Measurements from ENCODE around the gene TOM1L2.
"Not testable (repeated sequence)": the region's sequence is repeated elsewhere in the genome, so short reads cannot be mapped to it uniquely, and the experiment has no call there.

The TOM1L2 gene

GRCh38 chr17:17970699-17971430, 1.3 kb downstream of the TOM1L2 start:
- no peak for DNase-seq (ENCODE audit: low read depth)

- no peak for DNase-seq (ENCODE audit: low read depth)
Measured at GRCh38 chr17:17966399-17966798, 5.8 kb downstream of the TOM1L2 start.

GRCh38 chr17:17965152-17965721, 7.0 kb downstream of the TOM1L2 start:
- no peak for DNase-seq (ENCODE audit: low read depth)

GRCh38 chr17:17964710-17965109, 7.5 kb downstream of the TOM1L2 start:
- DNase-seq (ENCODE audit: low read depth), result no peak

- no peak for DNase-seq (ENCODE audit: low read depth)
Measured at GRCh38 chr17:17963694-17964436, 8.3 kb downstream of the TOM1L2 start.

GRCh38 chr17:17963066-17963465, 9.1 kb downstream of the TOM1L2 start:
- no peak for DNase-seq (ENCODE audit: low read depth)

GRCh38 chr17:17960500-17961030, 11.6 kb downstream of the TOM1L2 start:
- DNase-seq (ENCODE audit: low read depth), result no peak

GRCh38 chr17:17959520-17960361, 12.5 kb downstream of the TOM1L2 start:
- no peak for DNase-seq (ENCODE audit: low read depth)

GRCh38 chr17:17958982-17959381, 13.2 kb downstream of the TOM1L2 start:
- no peak for DNase-seq (ENCODE audit: low read depth)

GRCh38 chr17:17957584-17957916, 14.7 kb downstream of the TOM1L2 start:
- DNase-seq (ENCODE audit: low read depth), result no peak

GRCh38 chr17:17955790-17956341, 16.3 kb downstream of the TOM1L2 start:
- DNase-seq (ENCODE audit: low read depth), result not testable (repeated sequence)

- no peak for DNase-seq (ENCODE audit: low read depth)
Measured at GRCh38 chr17:17954079-17954478, 18.1 kb downstream of the TOM1L2 start.

GRCh38 chr17:17952691-17953090, 19.5 kb downstream of the TOM1L2 start:
- DNase-seq (ENCODE audit: low read depth), result no peak

GRCh38 chr17:17951524-17951923, 20.7 kb downstream of the TOM1L2 start:
- no peak for DNase-seq (ENCODE audit: low read depth)

GRCh38 chr17:17950806-17951205, 21.4 kb downstream of the TOM1L2 start:
- DNase-seq (ENCODE audit: low read depth), result no peak

- no peak for DNase-seq (ENCODE audit: low read depth)
Measured at GRCh38 chr17:17950347-17950746, 21.9 kb downstream of the TOM1L2 start.

- no peak for DNase-seq (ENCODE audit: low read depth)
Measured at GRCh38 chr17:17947966-17948365, 24.2 kb downstream of the TOM1L2 start.

GRCh38 chr17:17947309-17947708, 24.9 kb downstream of the TOM1L2 start:
- no peak for DNase-seq (ENCODE audit: low read depth)

- DNase-seq (ENCODE audit: low read depth), result no peak
Measured at GRCh38 chr17:17946093-17946492, 26.1 kb downstream of the TOM1L2 start.

- DNase-seq (ENCODE audit: low read depth), result no peak
Measured at GRCh38 chr17:17944743-17945142, 27.5 kb downstream of the TOM1L2 start.

GRCh38 chr17:17944242-17944641, 28.0 kb downstream of the TOM1L2 start:
- DNase-seq (ENCODE audit: low read depth), result no peak
